HepG2 (cell line): Measurements from ENCODE around the gene AMOTL1. TPM values are rescaled to one million over a fixed set of nuclear protein-coding genes. Genes with fewer than 3 reads are reported as not detected.

Experiments used
- ATAC-seq: fragments of 200-7000 bp; cut with Tn5 transposase; 3 replicates; pipeline ENCODE4 v1.9.1; 2020; ENCODE audit warnings: mild to moderate bottlenecking, moderate library complexity
- BruUV-seq: library from RNA; stranded (reverse); fragments of 400-500 nt; replicated peaks from 2 replicates; lab custom pipeline; 2021; lab: Mats Ljungman, UMichigan
- CTCF ChIA-PET: fragments of 300-600 bp; formaldehyde crosslinking; extraction: SDS; loops from one replicate; lab custom pipeline; 2021; ENCODE audit warnings: low total read pairs, inconsistent platforms, low intra/inter-chr PET ratio; lab: Yijun Ruan, JAX
- POLR2A ChIA-PET: fragments of 350-600 bp; sonication (Branson Sonifier 250); formaldehyde crosslinking; loops from one replicate; lab custom pipeline; 2020; ENCODE audit warnings: antibody characterized with exemption, inconsistent platforms; lab: Yijun Ruan, JAX
- DNase-seq: peaks from one replicate; pipeline ENCODE4 v3.0.0-alpha.2; 2015; ENCODE audit warnings: low spot score
- FAIRE-seq: peaks from 3 replicates; lab custom pipeline; 2011; peaks lifted over from hg19 to GRCh38; lab: Jason Lieb, UNC
- H2AFZ ChIP-seq: one replicate; pipeline ENCODE4 v1.6.1; 2011; ENCODE audit warnings: low read length, inconsistent platforms
- H3K27ac ChIP-seq: fragments of 300-600 bp; 3 replicates; pipeline ENCODE4 v1.8.0; 2011; ENCODE audit warnings: mixed run types, mild to moderate bottlenecking, mixed read lengths, low read length, inconsistent platforms; ENCODE audit not compliant: insufficient read depth; ENCODE audit errors: extremely low read length
- H3K27me3 ChIP-seq, 2 experiments: fragments of 200-600 bp in 1 of 2; 2 replicates in 1 of 2; 3 replicates in 1 of 2; pipeline versions ENCODE4 v1.6.0 to v1.8.0; 2011; ENCODE audit warnings: low read length in 2 of 2, mild to moderate bottlenecking in 2 of 2, moderate library complexity in 2 of 2, inconsistent platforms in 1 of 2; ENCODE audit not compliant: insufficient read depth in 2 of 2, control insufficient read depth in 1 of 2
- H3K36me3 ChIP-seq, 2 experiments: fragments of 200-600 bp in 1 of 2; replicated peaks in 1 of 2; 2 replicates in 1 of 2; 3 replicates in 1 of 2; pipeline versions ENCODE4 v1.5.1 to v1.8.0; 2011; ENCODE audit warnings: low read length in 2 of 2, inconsistent platforms in 1 of 2; ENCODE audit not compliant: insufficient read depth in 2 of 2, control insufficient read depth in 1 of 2
- H3K4me1 ChIP-seq: 2 replicates; pipeline ENCODE4 v1.5.1; 2012; ENCODE audit warnings: low read length, inconsistent platforms; ENCODE audit not compliant: insufficient read depth
- H3K4me2 ChIP-seq: 2 replicates; pipeline ENCODE4 v1.6.0; 2011; ENCODE audit warnings: low read depth, low read length, inconsistent platforms
- H3K4me3 ChIP-seq, 3 experiments: fragments of 200-600 bp in 1 of 3; sonication (generic), shearing (Covaris generic) in 1 of 3; replicated peaks in 1 of 3; 2 replicates each; pipeline ENCODE4 v1.5.1; 2011 to 2016; ENCODE audit warnings: low read length in 3 of 3, inconsistent platforms in 2 of 3, low read depth in 2 of 3, mild to moderate bottlenecking in 2 of 3, control low read depth in 1 of 3, mixed read lengths in 1 of 3; ENCODE audit not compliant: insufficient read depth in 1 of 3
- H3K79me2 ChIP-seq: one replicate; pipeline ENCODE4 v1.6.1; 2011; ENCODE audit warnings: low read length, inconsistent platforms; ENCODE audit not compliant: insufficient read depth
- H3K9ac ChIP-seq: 2 replicates; pipeline ENCODE4 v1.6.0; 2011; ENCODE audit warnings: mild to moderate bottlenecking, low read depth, low read length, inconsistent platforms; ENCODE audit not compliant: insufficient read depth
- H3K9me3 ChIP-seq: 2 replicates; pipeline ENCODE4 v1.5.1; 2012; ENCODE audit warnings: mild to moderate bottlenecking, low read length
- H4K20me1 ChIP-seq: 2 replicates; pipeline ENCODE4 v1.6.0; 2011; ENCODE audit warnings: inconsistent platforms, mild to moderate bottlenecking, low read length, moderate library complexity; ENCODE audit not compliant: insufficient read depth
- GATA4 ChIP-seq: sonication (generic); IDR thresholded peaks from 2 replicates; pipeline ENCODE4 v1.6.1; 2016; ENCODE audit warnings: antibody characterized with exemption, low read depth, borderline replicate concordance
- IKZF1 ChIP-seq: fragments of 450-650 bp; IDR thresholded peaks from 2 replicates; pipeline ENCODE4 v1.7.1; 2016
- RAD51 ChIP-seq: fragments of 450-650 bp; IDR thresholded peaks from 2 replicates; pipeline ENCODE4 v1.6.1; 2016; ENCODE audit warnings: borderline replicate concordance
- TCF7 ChIP-seq: sonication (generic); IDR thresholded peaks from 2 replicates; pipeline ENCODE4 v1.6.1; 2016; ENCODE audit warnings: antibody characterized with exemption, low read depth
- ZNF496 ChIP-seq: sonication (generic); formaldehyde crosslinking; IDR thresholded peaks from 2 replicates; pipeline ENCODE4 v1.8.1; 2023; ENCODE audit warnings: mild to moderate bottlenecking, moderate library complexity, missing genetic modification reagents; ENCODE audit not compliant: insufficient replicate concordance
- ZNF746 ChIP-seq: sonication (generic); formaldehyde crosslinking; IDR thresholded peaks from 2 replicates; pipeline ENCODE4 v1.8.0; 2022; ENCODE audit warnings: mild to moderate bottlenecking, missing genetic modification reagents
- WGBS: methylation state at CpG from one replicate; pipeline ENCODE4 v1.1.6; 2017; ENCODE audit warnings: low lambda C conversion rate; 5-methylcytosine and 5-hydroxymethylcytosine counted together
- in situ Hi-C: cut with HindIII; loops from 2 replicates; pipeline ENCODE4 v1.10.0; 2017; ENCODE audit warnings: low pct_unique_long_range_greater_than_20kb; ENCODE audit not compliant: extremely low pct_ligation_motif_present
- intact Hi-C: fragments of 100-400 bp; cut with micrococcal nuclease; formaldehyde crosslinking; loops from one replicate; pipeline ENCODE4 v1.10.0; 2022; ENCODE audit not compliant: unreplicated experiment
- polyA plus RNA-seq, 8 experiments: library from polyadenylated mRNA; depleted of rRNA in 3 of 8; stranded (reverse) in 7 of 8; unstranded in 1 of 8; fragments of >200 nt; fragmentation: Illumina TruSeq in 4 of 8; extraction: Trizol in 4 of 8; gene quantifications; 2 replicates each; pipeline versions ENCODE4 v1.2.1 to v1.2.3, GENCODE V29; 2011 to 2016; ENCODE audit warnings: low read depth in 4 of 8, missing spikeins in 1 of 8, mixed read lengths in 1 of 8; ENCODE audit not compliant: insufficient read depth in 1 of 8
- total RNA-seq, 5 experiments: library from RNA; depleted of rRNA; stranded (reverse); fragments of >200 nt; fragmentation: Illumina TruSeq; extraction: Trizol; gene quantifications; 2 replicates each; pipeline ENCODE4 v1.2.3, GENCODE V29; 2016; ENCODE audit warnings: low read depth in 1 of 5
- TF ChIP-seq, protein P1 (sequence below): sonication (generic); formaldehyde crosslinking; IDR thresholded peaks from 2 replicates; pipeline ENCODE4 v1.4.0; 2020; ENCODE audit warnings: missing genetic modification reagents
- TF ChIP-seq, protein P2 (sequence below), 2 experiments: fragments of 450-650 bp in 1 of 2; sonication (generic) in 1 of 2; formaldehyde crosslinking; IDR thresholded peaks; 2 replicates each; pipeline versions ENCODE4 v1.5.0 to v1.8.0; 2020 to 2022; ENCODE audit warnings: mild to moderate bottlenecking in 1 of 2, missing genetic modification reagents in 1 of 2
- TF ChIP-seq, protein P3 (sequence below): sonication (generic); formaldehyde crosslinking; IDR thresholded peaks from 2 replicates; pipeline ENCODE4 v1.4.0; 2020; ENCODE audit warnings: missing genetic modification reagents, borderline replicate concordance

The AMOTL1 gene
- total and polyA plus RNA-seq, 2 of the 13 experiments (the other 11 are each of a cell fraction or from before 2014, with no cell fraction given), result 0.01 to 0.20 TPM

DNA sequence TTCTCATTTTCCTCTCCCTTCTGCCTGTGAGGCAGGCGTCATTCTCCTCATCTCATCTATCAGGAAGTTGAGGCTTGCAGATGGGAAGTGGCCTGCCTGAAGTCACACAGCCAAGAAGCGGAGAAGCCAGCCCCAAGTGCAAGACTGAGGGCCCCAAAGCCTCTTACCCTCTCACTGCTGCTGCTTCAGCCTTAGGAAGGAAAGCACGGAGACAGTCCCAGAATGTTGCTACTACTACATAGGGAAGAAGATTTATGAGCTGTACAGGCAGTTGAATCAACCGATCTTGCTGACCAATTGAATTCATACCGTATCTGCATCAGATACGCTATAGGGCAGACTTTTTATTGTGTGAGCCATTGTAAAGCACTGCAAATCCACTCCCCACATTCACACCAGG, 116.2 kb downstream of the AMOTL1 start (continued):
- TF ChIP-seq, protein P1, sequence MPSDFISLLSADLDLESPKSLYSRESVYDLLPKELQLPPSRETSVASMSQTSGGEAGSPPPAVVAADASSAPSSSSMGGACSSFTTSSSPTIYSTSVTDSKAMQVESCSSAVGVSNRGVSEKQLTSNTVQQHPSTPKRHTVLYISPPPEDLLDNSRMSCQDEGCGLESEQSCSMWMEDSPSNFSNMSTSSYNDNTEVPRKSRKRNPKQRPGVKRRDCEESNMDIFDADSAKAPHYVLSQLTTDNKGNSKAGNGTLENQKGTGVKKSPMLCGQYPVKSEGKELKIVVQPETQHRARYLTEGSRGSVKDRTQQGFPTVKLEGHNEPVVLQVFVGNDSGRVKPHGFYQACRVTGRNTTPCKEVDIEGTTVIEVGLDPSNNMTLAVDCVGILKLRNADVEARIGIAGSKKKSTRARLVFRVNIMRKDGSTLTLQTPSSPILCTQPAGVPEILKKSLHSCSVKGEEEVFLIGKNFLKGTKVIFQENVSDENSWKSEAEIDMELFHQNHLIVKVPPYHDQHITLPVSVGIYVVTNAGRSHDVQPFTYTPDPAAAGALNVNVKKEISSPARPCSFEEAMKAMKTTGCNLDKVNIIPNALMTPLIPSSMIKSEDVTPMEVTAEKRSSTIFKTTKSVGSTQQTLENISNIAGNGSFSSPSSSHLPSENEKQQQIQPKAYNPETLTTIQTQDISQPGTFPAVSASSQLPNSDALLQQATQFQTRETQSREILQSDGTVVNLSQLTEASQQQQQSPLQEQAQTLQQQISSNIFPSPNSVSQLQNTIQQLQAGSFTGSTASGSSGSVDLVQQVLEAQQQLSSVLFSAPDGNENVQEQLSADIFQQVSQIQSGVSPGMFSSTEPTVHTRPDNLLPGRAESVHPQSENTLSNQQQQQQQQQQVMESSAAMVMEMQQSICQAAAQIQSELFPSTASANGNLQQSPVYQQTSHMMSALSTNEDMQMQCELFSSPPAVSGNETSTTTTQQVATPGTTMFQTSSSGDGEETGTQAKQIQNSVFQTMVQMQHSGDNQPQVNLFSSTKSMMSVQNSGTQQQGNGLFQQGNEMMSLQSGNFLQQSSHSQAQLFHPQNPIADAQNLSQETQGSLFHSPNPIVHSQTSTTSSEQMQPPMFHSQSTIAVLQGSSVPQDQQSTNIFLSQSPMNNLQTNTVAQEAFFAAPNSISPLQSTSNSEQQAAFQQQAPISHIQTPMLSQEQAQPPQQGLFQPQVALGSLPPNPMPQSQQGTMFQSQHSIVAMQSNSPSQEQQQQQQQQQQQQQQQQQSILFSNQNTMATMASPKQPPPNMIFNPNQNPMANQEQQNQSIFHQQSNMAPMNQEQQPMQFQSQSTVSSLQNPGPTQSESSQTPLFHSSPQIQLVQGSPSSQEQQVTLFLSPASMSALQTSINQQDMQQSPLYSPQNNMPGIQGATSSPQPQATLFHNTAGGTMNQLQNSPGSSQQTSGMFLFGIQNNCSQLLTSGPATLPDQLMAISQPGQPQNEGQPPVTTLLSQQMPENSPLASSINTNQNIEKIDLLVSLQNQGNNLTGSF (CRISPR knock-in tag), result no peak
- TF ChIP-seq GATA4 (no peak), ZNF746 (CRISPR knock-in tag) (no peak), ZNF496 (no peak)

DNA sequence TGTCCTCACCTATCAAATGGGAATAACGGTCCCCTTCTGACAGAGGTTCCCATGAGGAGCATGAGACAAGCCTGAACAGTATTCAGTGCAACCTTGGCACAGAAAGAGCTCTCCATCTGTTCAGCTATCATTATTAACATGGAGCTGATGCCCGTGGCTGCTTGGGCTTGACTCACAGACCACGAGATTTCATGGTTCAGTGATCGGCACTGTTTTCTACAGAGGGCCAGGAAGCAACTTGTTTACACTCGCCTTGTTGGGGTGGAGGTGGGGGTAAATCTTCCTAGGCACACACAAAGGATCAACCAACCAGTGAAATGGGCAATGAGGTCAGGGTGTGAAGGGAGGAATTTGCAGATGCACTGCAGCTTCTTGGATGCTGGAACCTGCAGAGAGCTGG, 117.0 kb downstream of the AMOTL1 start:
- H3K9me3 ChIP-seq, result no peaks in the 10 kb centered on the region
- H3K4me1 ChIP-seq, result no peaks in the 10 kb centered on the region
- BruUV-seq, result no TSS peak
- ChIA-PET POLR2A (no interaction called here), CTCF (no interaction called here)
- no peak overlapping the region for H3K4me3 ChIP-seq
- no peaks in the 10 kb centered on the region for H3K36me3 ChIP-seq
- H2AFZ ChIP-seq, result no peak overlapping the region
- H3K4me2 ChIP-seq, result no peak overlapping the region
- no peaks in the 10 kb centered on the region for H3K79me2 ChIP-seq
- WGBS, result 14% methylated on average over 4 of the region's 5 CpGs
- intact Hi-C loops (no loop called here), in situ Hi-C loops (no loop called here)
- no peaks in the 10 kb centered on the region for H3K27me3 ChIP-seq
- no peak overlapping the region for H3K27ac ChIP-seq
- DNase-seq (no peak), ATAC-seq (no peak), FAIRE-seq (no peak)
- no peak overlapping the region for H3K9ac ChIP-seq
- TF ChIP-seq IKZF1 (no peak), TCF7 (no peak), RAD51 (no peak)
- TF ChIP-seq, protein P2, sequence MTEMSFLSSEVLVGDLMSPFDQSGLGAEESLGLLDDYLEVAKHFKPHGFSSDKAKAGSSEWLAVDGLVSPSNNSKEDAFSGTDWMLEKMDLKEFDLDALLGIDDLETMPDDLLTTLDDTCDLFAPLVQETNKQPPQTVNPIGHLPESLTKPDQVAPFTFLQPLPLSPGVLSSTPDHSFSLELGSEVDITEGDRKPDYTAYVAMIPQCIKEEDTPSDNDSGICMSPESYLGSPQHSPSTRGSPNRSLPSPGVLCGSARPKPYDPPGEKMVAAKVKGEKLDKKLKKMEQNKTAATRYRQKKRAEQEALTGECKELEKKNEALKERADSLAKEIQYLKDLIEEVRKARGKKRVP (CRISPR knock-in tag; IDR thresholded peaks at IDR 0.05), result no peak
- TF ChIP-seq, protein P3, sequence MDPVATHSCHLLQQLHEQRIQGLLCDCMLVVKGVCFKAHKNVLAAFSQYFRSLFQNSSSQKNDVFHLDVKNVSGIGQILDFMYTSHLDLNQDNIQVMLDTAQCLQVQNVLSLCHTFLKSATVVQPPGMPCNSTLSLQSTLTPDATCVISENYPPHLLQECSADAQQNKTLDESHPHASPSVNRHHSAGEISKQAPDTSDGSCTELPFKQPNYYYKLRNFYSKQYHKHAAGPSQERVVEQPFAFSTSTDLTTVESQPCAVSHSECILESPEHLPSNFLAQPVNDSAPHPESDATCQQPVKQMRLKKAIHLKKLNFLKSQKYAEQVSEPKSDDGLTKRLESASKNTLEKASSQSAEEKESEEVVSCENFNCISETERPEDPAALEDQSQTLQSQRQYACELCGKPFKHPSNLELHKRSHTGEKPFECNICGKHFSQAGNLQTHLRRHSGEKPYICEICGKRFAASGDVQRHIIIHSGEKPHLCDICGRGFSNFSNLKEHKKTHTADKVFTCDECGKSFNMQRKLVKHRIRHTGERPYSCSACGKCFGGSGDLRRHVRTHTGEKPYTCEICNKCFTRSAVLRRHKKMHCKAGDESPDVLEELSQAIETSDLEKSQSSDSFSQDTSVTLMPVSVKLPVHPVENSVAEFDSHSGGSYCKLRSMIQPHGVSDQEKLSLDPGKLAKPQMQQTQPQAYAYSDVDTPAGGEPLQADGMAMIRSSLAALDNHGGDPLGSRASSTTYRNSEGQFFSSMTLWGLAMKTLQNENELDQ (CRISPR knock-in tag), result no peak
- H4K20me1 ChIP-seq, result no peaks in the 10 kb centered on the region
